ENCODE measurements around the gene AMIGO1. TPM values are rescaled to one million over a fixed set of nuclear protein-coding genes. Genes with fewer than 3 reads are reported as not detected.

AMIGO1 gene
- total and polyA plus RNA-seq, 2 of the 8 experiments (the other 6 are each of a cell fraction or from before 2014, with no cell fraction given) = 1.5 to 2.7 TPM

DNA sequence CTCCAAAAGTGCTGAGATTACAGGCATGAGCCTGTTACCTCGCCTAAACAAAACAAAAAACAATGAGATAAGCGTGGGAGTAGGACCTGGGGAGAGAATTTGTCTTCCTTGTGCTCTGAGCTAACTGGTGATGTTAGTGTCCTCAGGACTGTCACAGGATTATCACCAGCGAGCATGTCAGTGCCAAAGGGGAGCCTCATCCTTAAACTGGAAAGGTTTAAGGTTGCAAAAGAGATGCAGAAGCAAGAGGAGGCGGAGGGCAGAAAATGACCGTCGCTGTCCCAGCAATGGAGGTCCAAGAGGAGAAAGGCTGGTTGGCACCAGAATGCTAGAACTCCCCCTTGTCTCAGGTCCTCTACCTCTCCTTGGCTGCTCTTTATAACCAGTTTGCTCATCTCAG, 39.3 kb downstream of the AMIGO1 start (continued):
- TF ChIP-seq CHD7 (IDR thresholded peaks at IDR 0.05; ENCODE audit: insufficient replicate concordance, low read length) = no peak
- no peak for TF ChIP-seq TAF1 (IDR thresholded peaks at IDR 0.05; ENCODE audit: low read depth, low read length)
- TF ChIP-seq RBBP5 (IDR thresholded peaks at IDR 0.05; ENCODE audit: borderline replicate concordance, low read depth, low read length) = no peak
- TF ChIP-seq KDM5A (IDR thresholded peaks at IDR 0.05; ENCODE audit: low read length) = no peak
- TF ChIP-seq POU5F1 (IDR thresholded peaks at IDR 0.05; ENCODE audit: low read depth, low read length) = no peak
- no peak for TF ChIP-seq PHF8 (conservative IDR thresholded peaks at IDR 0.05; ENCODE audit: low read depth, low read length)
- no peak for TF ChIP-seq HDAC6 (IDR thresholded peaks at IDR 0.05; ENCODE audit: low read depth, low read length)
- TF ChIP-seq NRF1 (IDR thresholded peaks at IDR 0.05; ENCODE audit: low read depth, low read length) = no peak
- no peak for TF ChIP-seq CTBP2 (IDR thresholded peaks at IDR 0.05; ENCODE audit: borderline replicate concordance, insufficient read depth, insufficient read length, low read length)
- TF ChIP-seq POLR2A (IDR thresholded peaks at IDR 0.05; ENCODE audit: control extremely low read depth in 1 of 2, low read depth in 2 of 2, low read length in 2 of 2) = no peak
- no peak for TF ChIP-seq POLR2AphosphoS5 (IDR thresholded peaks at IDR 0.05; ENCODE audit: low read depth, low read length)
- no peak for TF ChIP-seq SUZ12 (IDR thresholded peaks at IDR 0.05; ENCODE audit: low read length)
- TF ChIP-seq KDM1A (IDR thresholded peaks at IDR 0.05; ENCODE audit: borderline replicate concordance, low read length) = no peak
